Gastroesophageal sphincter (tissue), 2 donors: ENCODE data around the gene RNF187.

ENCODE experiments used
- EP300 ChIP-seq: sonication (generic); formaldehyde crosslinking; IDR thresholded peaks from one replicate; pipeline ENCODE4 v1.6.1; 2017; ENCODE audit warnings: antibody characterized with exemption, mild to moderate bottlenecking
- POLR2A ChIP-seq, 2 donors: fragments of 450-650 bp; IDR thresholded peaks; one replicate each; pipeline ENCODE4 v1.6.1; 2017; ENCODE audit warnings: antibody characterized with exemption in 2 of 2, mild to moderate bottlenecking in 2 of 2, moderate library complexity in 1 of 2
- POLR2AphosphoS5 ChIP-seq: sonication (generic); formaldehyde crosslinking; IDR thresholded peaks from one replicate; pipeline ENCODE4 v1.6.1; 2017; ENCODE audit warnings: antibody characterized with exemption

DNA sequence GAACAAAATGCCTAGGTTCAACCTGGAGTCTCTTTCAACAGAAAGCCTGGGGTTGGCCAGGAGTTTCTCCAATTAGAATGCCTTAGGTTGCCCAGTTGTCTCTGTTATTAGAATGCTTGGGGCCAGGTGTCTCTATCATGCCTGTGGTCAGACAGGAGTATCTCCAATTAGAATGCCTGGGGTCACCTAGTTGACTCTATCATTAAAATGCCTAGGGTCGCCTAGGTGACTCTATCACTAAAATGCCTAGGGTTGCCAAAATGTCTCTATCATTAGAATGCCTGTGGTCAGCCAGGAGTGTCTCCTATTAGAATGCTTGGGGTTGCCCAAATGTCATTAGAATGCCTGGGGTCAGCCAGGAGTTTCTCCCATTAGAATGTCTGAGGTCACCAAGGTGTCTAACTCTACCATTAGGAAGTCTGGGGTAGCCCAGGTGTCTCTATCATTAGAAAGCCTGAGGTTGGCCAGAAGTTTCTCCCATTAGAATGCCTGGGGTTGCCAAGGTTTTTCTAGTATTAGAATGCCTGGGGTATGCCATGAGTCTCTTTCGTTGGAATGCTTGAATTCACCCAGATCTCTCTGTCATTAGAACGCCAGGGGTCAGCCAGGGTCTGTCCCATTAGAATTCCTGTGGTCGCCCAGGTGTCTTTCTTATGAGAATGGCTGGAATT lies 57.9 kb downstream of the RNF187 start:
- TF ChIP-seq POLR2AphosphoS5: no peak
- TF ChIP-seq POLR2A (IDR thresholded peaks at IDR 0.05): no peak
- no peak for TF ChIP-seq EP300
